ENCODE measurements around the gene GSTP1.

The GSTP1 gene

GRCh38 chr11:67632175-67632981 lies 48.8 kb downstream of the GSTP1 start:
- DNase-seq, result no peak

DNA sequence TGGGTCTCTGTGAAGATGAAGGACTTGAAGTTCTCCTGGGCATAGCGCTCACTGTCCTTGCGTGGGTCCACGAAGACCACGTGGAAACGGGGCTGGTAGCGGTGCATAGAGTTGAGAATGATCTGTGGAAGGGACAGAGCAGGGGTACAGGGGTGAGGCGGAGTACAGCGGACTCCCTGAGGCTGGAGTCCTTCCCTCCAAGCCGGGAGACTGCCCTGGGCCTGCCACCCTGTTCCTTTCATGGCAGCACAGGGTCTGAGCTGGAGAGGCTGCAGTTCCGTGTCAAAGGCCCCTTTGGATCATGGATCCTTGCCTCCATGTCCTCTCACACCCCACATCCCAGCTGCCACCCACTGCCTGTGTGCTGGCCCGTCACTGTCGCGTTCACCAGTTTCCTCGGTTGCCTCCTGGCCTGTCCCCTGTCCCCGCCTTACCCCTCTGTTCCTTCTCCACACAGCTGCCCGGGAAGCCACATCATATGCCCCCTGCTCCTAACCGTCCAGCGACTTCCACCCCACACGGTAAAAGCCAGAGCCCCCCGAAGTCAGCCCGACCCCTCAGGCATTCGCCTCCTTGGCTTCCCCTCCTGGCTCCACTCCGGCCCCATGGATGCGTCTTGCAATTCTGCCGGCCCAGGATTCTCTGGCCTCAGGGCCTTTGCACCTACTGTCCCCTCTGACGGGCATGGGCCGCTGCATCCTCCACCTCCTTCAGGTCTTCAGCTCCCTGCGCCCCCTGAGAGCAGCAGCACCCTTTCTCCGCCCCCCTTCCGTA lies 49.6 kb downstream of the GSTP1 start:
- no peak for DNase-seq

GRCh38 chr11:67633758-67634365 lies 50.2 kb downstream of the GSTP1 start:
- DNase-seq, result no peak

GRCh38 chr11:67634366-67635230 lies 51.0 kb downstream of the GSTP1 start:
- no peak for DNase-seq

- DNase-seq, result no peak
These were observed 51.6 kb downstream of the GSTP1 start for GRCh38 chr11:67635231-67635521.

All from eye (tissue), 1 donor.